CD4-positive, alpha-beta T cell (primary cell): ENCODE data around the gene COL1A1. TPM values are rescaled to one million over a fixed set of nuclear protein-coding genes. Genes with fewer than 3 reads are reported as not detected.

Experiments
- ATAC-seq: fragments of 200-7000 bp; cut with Tn5 transposase; one replicate; pipeline ENCODE4 v1.10.0; 2022; ENCODE audit warnings: mild to moderate bottlenecking; ENCODE audit not compliant: poor library complexity
- CTCF ChIA-PET: fragments of 350-600 bp; sonication (Branson Sonifier 250); formaldehyde crosslinking; loops from one replicate; lab custom pipeline; 2021; ENCODE audit warnings: antibody characterized with exemption, inconsistent platforms; lab: Charles Lee
- POLR2A ChIA-PET: fragments of 350-600 bp; sonication (Branson Sonifier 250); formaldehyde crosslinking; loops from one replicate; lab custom pipeline; 2021; ENCODE audit warnings: antibody characterized with exemption, inconsistent platforms; lab: Charles Lee
- DNase-seq, 14 experiments: peaks; one replicate each; pipeline ENCODE4 v3.0.0-alpha.2; 2013 to 2020; ENCODE audit warnings: mixed read lengths in 2 of 14
- H3K27ac ChIP-seq, 2 donors: one replicate each; pipeline versions ENCODE4 v1.5.1 to v1.7.0; 2013; ENCODE audit warnings: low read length in 2 of 2, low read depth in 1 of 2, mild to moderate bottlenecking in 1 of 2
- H3K27me3 ChIP-seq, 2 experiments: 1 replicate in 1 of 2; 2 replicates in 1 of 2; pipeline versions ENCODE4 v1.6.1 to v1.7.0; 2013; ENCODE audit warnings: low read length in 2 of 2, control low read depth in 1 of 2, mild to moderate bottlenecking in 1 of 2, moderate library complexity in 1 of 2; ENCODE audit not compliant: insufficient read depth in 2 of 2, control insufficient read depth in 1 of 2
- H3K36me3 ChIP-seq: one replicate; pipeline ENCODE4 v1.6.1; 2013; ENCODE audit warnings: low read length, control low read depth; ENCODE audit not compliant: insufficient read depth
- H3K4me1 ChIP-seq: one replicate; pipeline ENCODE4 v1.6.1; 2013; ENCODE audit warnings: low read length, control low read depth; ENCODE audit not compliant: insufficient read depth
- H3K4me3 ChIP-seq: one replicate; pipeline ENCODE4 v1.5.1; 2013; ENCODE audit warnings: mild to moderate bottlenecking, low read length, moderate library complexity
- H3K9me3 ChIP-seq, 2 experiments: 1 replicate in 1 of 2; 2 replicates in 1 of 2; pipeline versions ENCODE4 v1.6.1 to v1.7.0; 2013; ENCODE audit warnings: low read length in 2 of 2, mild to moderate bottlenecking in 2 of 2, control low read depth in 1 of 2, moderate library complexity in 1 of 2; ENCODE audit not compliant: control insufficient read depth in 1 of 2, insufficient read depth in 1 of 2
- H3K27ac Mint-ChIP-seq: one replicate; pipeline ENCODE4 v1.8.0; 2020; ENCODE audit warnings: mixed read lengths
- H3K27me3 Mint-ChIP-seq: one replicate; pipeline ENCODE4 v1.8.0; 2021; ENCODE audit warnings: mixed read lengths
- H3K36me3 Mint-ChIP-seq: one replicate; pipeline ENCODE4 v1.8.0; 2021; ENCODE audit warnings: low read depth, mixed read lengths
- H3K4me1 Mint-ChIP-seq: one replicate; pipeline ENCODE4 v1.8.0; 2021; ENCODE audit warnings: low read depth, mixed read lengths
- H3K4me3 Mint-ChIP-seq: one replicate; pipeline ENCODE4 v1.8.0; 2020; ENCODE audit warnings: mild to moderate bottlenecking, mixed read lengths
- H3K9me3 Mint-ChIP-seq: one replicate; pipeline ENCODE4 v1.8.0; 2020; ENCODE audit warnings: mixed read lengths
- intact Hi-C, 2 experiments: fragments of 100-400 bp; cut with DNase I in 1 of 2; cut with micrococcal nuclease in 1 of 2; formaldehyde crosslinking; loops; one replicate each; pipeline versions ENCODE4 v1.15.1 to v1.9.0; 2023 to 2025; cut with DNase I, micrococcal nuclease
- total RNA-seq, 174 experiments: library from RNA in 2 of 174; stranded (reverse) in 2 of 174; gene quantifications; one replicate each; pipeline ENCODE4 v1.2.3 and lab custom pipeline; 2021 to 2026
- TF ChIP-seq, protein P1 (sequence below): fragments of 200-600 bp; IDR thresholded peaks from one replicate; pipeline ENCODE4 v1.8.0; 2022; ENCODE audit warnings: antibody characterized with exemption, mild to moderate bottlenecking

COL1A1 gene
- total RNA-seq, 2 experiments from 2014 or later, result 10.0 to 11.4 TPM

DNA sequence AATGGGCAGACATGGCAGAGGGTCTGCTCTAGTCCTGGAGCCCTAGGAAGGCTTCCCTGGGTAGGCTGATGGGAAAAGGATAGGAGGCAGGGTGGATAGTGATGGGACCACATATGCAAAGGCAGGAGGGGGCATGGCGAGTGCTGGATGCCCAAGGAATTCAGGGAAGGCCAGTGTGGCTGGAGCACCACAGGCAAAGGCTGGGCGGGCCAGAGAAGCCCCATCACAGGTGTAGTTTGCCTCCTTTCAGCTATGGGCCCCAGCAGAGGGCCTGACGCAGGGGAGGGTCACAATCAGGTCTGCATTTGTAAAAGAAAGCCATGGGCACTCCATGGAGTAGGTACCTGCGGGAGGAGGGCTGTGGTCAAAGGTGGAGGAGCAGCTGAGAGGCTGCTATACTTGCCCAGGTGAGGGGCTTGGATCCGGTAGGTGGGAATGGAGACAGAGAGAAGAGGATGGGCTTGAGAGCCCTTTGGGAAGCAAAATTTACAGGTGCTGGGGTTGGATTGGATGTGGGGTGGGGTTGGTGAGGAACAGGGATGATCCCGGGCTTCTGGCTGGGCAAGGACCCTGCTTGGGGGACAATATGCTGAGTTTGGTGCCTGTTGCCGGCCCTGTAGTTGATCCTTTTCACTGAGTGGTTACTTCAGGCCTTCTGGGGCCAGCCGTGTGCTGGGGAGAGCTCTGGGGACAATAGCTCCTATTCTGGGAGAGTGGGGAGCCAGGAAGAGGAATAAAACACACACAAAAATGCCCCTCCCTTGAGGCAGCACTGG lies 6.5 kb upstream of the COL1A1 start:
- intact Hi-C loops, result no loop called here
- peaks cover 3% of the 10 kb centered on the region for H3K4me1 ChIP-seq
- H3K36me3 Mint-ChIP-seq, result no peaks in the 10 kb centered on the region
- DNase-seq (peak in 1 of 14 experiments; percentile 3), ATAC-seq (no peak)
- peaks cover 22 to 66% of the 10 kb centered on the region in 2 experiments for H3K27me3 ChIP-seq
- CTCF ChIA-PET, result no interaction called here
- peaks cover 69% of the 10 kb centered on the region for H3K27me3 Mint-ChIP-seq
- no peak overlapping the region for H3K4me3 Mint-ChIP-seq
- H3K9me3 ChIP-seq, result no peaks in the 10 kb centered on the region
- TF ChIP-seq, protein P1, sequence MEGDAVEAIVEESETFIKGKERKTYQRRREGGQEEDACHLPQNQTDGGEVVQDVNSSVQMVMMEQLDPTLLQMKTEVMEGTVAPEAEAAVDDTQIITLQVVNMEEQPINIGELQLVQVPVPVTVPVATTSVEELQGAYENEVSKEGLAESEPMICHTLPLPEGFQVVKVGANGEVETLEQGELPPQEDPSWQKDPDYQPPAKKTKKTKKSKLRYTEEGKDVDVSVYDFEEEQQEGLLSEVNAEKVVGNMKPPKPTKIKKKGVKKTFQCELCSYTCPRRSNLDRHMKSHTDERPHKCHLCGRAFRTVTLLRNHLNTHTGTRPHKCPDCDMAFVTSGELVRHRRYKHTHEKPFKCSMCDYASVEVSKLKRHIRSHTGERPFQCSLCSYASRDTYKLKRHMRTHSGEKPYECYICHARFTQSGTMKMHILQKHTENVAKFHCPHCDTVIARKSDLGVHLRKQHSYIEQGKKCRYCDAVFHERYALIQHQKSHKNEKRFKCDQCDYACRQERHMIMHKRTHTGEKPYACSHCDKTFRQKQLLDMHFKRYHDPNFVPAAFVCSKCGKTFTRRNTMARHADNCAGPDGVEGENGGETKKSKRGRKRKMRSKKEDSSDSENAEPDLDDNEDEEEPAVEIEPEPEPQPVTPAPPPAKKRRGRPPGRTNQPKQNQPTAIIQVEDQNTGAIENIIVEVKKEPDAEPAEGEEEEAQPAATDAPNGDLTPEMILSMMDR, result no peak
- H3K4me1 Mint-ChIP-seq, result peaks cover 10% of the 10 kb centered on the region
- no peak overlapping the region for H3K27ac ChIP-seq
- H3K36me3 ChIP-seq, result no peaks in the 10 kb centered on the region
- POLR2A ChIA-PET, result no interaction called here
- H3K4me3 ChIP-seq, result no peak overlapping the region
- H3K27ac Mint-ChIP-seq, result no peak overlapping the region
- H3K9me3 Mint-ChIP-seq, result no peaks in the 10 kb centered on the region

DNA sequence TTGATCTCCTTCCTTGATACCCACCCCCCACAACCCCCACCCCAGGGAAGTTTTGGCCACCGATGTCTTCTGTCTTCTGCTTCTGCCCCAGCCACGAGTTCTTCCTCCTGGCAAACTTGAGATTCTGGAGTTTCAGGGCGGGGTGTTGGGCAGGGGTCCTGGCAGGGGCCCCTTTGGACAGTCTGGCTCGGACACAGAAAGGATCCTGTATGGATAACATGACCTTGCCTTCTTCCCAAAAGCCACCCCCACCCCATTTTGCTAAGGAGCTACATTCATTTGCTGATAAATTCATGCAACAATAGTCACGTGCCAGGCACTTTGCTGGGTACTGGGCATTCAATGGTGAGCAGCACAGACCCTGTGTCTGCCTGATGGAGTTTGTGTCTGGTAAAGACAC lies 5.9 kb upstream of the COL1A1 start:
- no peaks in the 10 kb centered on the region for H3K9me3 ChIP-seq
- ATAC-seq, result no peak
- Mint-ChIP-seq H3K27me3 (peaks cover 72% of the 10 kb centered on the region), H3K4me1 (peaks cover 9% of the 10 kb centered on the region), H3K9me3 (no peaks in the 10 kb centered on the region), H3K4me3 (no peak overlapping the region), H3K36me3 (no peaks in the 10 kb centered on the region), H3K27ac (no peak overlapping the region)
- H3K4me1 ChIP-seq, result peaks cover 3% of the 10 kb centered on the region
- ChIA-PET CTCF (no interaction called here), POLR2A (no interaction called here)
- TF ChIP-seq, protein P1, result no peak
- H3K4me3 ChIP-seq, result no peak overlapping the region
- peaks cover 29 to 72% of the 10 kb centered on the region in 2 experiments for H3K27me3 ChIP-seq
- DNase-seq, result no peak
- no peaks in the 10 kb centered on the region for H3K36me3 ChIP-seq
- intact Hi-C loops, result no loop called here
- H3K27ac ChIP-seq, result no peak overlapping the region

DNA sequence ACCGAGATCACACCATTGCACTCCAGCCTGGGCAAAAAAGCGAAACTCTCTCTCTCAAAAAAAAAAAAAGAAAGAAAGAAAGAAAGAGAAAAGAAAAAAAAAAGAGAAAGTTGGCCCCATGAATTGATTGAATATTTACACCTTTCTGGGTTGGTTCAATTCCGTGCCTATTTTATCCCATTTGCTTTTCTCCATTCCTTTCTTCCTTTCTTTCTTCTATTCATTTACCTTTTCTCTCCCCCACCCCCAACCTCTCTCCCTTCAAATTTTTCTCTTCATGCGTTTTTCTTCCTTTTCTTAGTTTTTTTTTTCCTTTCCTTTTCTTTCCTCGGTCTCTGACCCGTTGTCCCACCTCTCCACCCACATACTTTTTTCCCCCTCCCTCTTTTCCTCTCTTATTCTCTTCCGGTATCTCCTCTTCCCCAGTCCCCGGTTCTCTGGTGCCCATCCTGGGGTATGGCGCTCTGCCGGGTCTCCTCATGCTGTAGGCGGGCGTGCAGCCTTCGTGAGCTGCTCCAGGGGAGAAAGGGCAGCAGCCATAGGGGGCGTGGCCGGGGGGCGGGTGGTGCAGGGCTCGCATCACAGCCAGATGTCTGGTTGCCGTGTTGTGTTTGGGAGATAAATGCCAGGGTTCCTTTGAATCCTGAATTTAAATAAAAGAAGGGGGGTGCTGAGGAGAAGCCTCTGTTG lies 5.3 kb upstream of the COL1A1 start:
- no peaks in the 10 kb centered on the region for H3K9me3 ChIP-seq
- no peak overlapping the region for H3K27ac ChIP-seq
- peaks cover 34 to 78% of the 10 kb centered on the region in 2 experiments for H3K27me3 ChIP-seq
- ATAC-seq (peak; percentile 41), DNase-seq (peak in 3 of 14 experiments; percentile 10 to 32 (median 21))
- no peaks in the 10 kb centered on the region for H3K36me3 Mint-ChIP-seq
- POLR2A ChIA-PET, result no interaction called here
- H3K36me3 ChIP-seq, result no peaks in the 10 kb centered on the region
- no peak overlapping the region for H3K27ac Mint-ChIP-seq
- intact Hi-C loops, result no loop called here
- no peaks in the 10 kb centered on the region for H3K9me3 Mint-ChIP-seq
- no peak overlapping the region for H3K4me3 ChIP-seq
- H3K27me3 Mint-ChIP-seq, result peaks cover 76% of the 10 kb centered on the region
- H3K4me1 ChIP-seq, result peaks cover 3% of the 10 kb centered on the region
- TF ChIP-seq, protein P1, result no peak
- CTCF ChIA-PET, result interaction anchor here (0.7 kb wide), 1 partner anchor 10 kb away, joined by 3 read pairs; no protein-coding TSS in a partner anchor
- H3K4me3 Mint-ChIP-seq, result no peak overlapping the region
- H3K4me1 Mint-ChIP-seq, result peaks cover 9% of the 10 kb centered on the region
